ENCODE measurements around the gene NFATC3. TPM values are rescaled to one million over a fixed set of nuclear protein-coding genes. Genes with fewer than 3 reads are reported as not detected.

The NFATC3 gene
- total RNA-seq, 1 donor from 2014 or later = 17.4 TPM

GRCh38 chr16:68246666-68247065 is 161.5 kb downstream of the NFATC3 start:
- DNase-seq (ENCODE audit: low read depth) = peak; percentile 42

- no peak for DNase-seq (ENCODE audit: low read depth)
These were observed 162.2 kb downstream of the NFATC3 start for GRCh38 chr16:68247400-68247799.

GRCh38 chr16:68247932-68248331 is 162.8 kb downstream of the NFATC3 start:
- DNase-seq (ENCODE audit: low read depth) = no peak

- no peak for DNase-seq (ENCODE audit: low read depth)
These were observed 164.2 kb downstream of the NFATC3 start for GRCh38 chr16:68249371-68249770.

GRCh38 chr16:68250951-68251350 is 165.8 kb downstream of the NFATC3 start:
- no peak for DNase-seq (ENCODE audit: low read depth)

- DNase-seq (ENCODE audit: low read depth) = no peak
These were observed 166.7 kb downstream of the NFATC3 start for GRCh38 chr16:68251832-68252231.

GRCh38 chr16:68252383-68252782 is 167.2 kb downstream of the NFATC3 start:
- no peak for DNase-seq (ENCODE audit: low read depth)

GRCh38 chr16:68253721-68254120 is 168.6 kb downstream of the NFATC3 start:
- DNase-seq (ENCODE audit: low read depth) = no peak

- no peak for DNase-seq (ENCODE audit: low read depth)
These were observed 170.5 kb downstream of the NFATC3 start for GRCh38 chr16:68255712-68256111.

GRCh38 chr16:68257251-68257905 is 172.2 kb downstream of the NFATC3 start:
- peak; percentile 30 for DNase-seq (ENCODE audit: low read depth)

- peak; percentile 100 for DNase-seq (ENCODE audit: low read depth)
These were observed 173.0 kb downstream of the NFATC3 start for GRCh38 chr16:68257906-68258800.

- no peak for DNase-seq (ENCODE audit: low read depth)
These were observed 174.0 kb downstream of the NFATC3 start for GRCh38 chr16:68259007-68259825.

- no peak for DNase-seq (ENCODE audit: low read depth)
These were observed 178.5 kb downstream of the NFATC3 start for GRCh38 chr16:68263559-68264127.

- no peak for DNase-seq (ENCODE audit: low read depth)
These were observed 179.2 kb downstream of the NFATC3 start, which contains the start of gene SLC7A6 for GRCh38 chr16:68264128-68265077. Gene SLC7A6 (plus strand): TSS chr16:68264526. CDS start chr16:68274727, 10,201 bp downstream.

GRCh38 chr16:68265078-68265920 is 180.1 kb downstream of the NFATC3 start:
- peak; percentile 87 for DNase-seq (ENCODE audit: low read depth)

- DNase-seq (ENCODE audit: low read depth) = peak; percentile 17
These were observed 182.6 kb downstream of the NFATC3 start for GRCh38 chr16:68267612-68268405.

GRCh38 chr16:68269793-68270192 is 184.6 kb downstream of the NFATC3 start:
- no peak for DNase-seq (ENCODE audit: low read depth)

- no peak for DNase-seq (ENCODE audit: low read depth)
These were observed 185.2 kb downstream of the NFATC3 start for GRCh38 chr16:68270353-68270752.
